Measurements from ENCODE around the gene GDI1. TPM values are rescaled to one million over a fixed set of nuclear protein-coding genes. Genes with fewer than 3 reads are reported as not detected.

Gene GDI1
- total and polyA plus RNA-seq, 9 of the 15 experiments (the other 6 are each of a cell fraction or from before 2014, with no cell fraction given): 0.97 to 82.6 (median 37.5) TPM

DNA sequence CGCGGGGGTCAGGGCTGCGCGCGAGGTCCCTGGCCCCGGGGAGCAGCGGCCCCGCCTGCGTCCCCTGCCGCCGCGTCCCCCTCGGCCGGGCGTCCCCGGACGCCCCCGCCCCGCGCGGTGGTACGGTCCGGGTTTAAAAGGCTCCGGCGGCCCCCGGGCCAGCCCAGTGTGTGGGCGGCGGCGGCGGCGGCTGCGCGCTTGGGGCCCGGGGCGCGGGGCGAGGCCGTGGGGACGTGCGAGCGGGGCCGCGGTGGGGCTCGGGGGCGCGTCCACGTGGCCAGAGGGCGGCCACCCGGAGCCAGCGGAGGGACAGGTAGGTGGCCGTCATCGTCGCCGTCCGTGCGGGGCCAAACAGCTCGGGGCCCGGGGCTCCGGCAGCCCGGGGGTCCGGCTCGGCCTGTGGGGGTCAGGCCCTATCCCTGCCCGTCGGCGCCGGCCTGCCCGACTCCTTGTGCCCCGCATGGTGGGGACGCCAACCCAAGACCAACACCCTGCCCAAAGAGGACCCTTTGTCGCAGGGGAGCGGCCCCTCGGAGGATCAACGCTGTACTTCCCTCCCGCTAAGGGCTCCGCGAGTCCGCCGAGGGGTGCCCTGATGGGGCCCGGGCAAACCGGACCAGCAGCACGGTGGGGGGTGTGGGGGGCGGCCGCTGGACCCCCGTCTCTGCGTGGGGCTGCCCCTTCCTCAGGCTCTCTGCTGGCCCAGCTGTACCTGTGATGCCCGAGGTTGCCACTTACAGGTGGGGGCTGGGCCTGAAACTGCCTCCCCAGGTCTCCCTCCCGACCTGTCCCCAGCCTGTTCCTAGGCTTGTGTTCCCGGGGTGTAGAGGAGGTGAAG, 21.4 kb downstream of the GDI1 start, which contains the start of gene PLXNA3 (continued):
- TF ChIP-seq PHF8 (IDR thresholded peaks at IDR 0.05; ENCODE audit: borderline replicate concordance, low read length): peak; percentile 69; the same call in 1 of the 2 replicates
- TF ChIP-seq, protein P1, sequence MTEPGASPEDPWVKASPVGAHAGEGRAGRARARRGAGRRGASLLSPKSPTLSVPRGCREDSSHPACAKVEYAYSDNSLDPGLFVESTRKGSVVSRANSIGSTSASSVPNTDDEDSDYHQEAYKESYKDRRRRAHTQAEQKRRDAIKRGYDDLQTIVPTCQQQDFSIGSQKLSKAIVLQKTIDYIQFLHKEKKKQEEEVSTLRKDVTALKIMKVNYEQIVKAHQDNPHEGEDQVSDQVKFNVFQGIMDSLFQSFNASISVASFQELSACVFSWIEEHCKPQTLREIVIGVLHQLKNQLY (CRISPR knock-in tag; conservative IDR thresholded peaks at IDR 0.05): no peak
- TF ChIP-seq PHB (CRISPR knock-in tag; IDR thresholded peaks at IDR 0.05): no peak
- TF ChIP-seq TCF7 (IDR thresholded peaks at IDR 0.05; ENCODE audit: borderline replicate concordance): no peak
- peak; percentile 79 for TF ChIP-seq RBFOX2 (IDR thresholded peaks at IDR 0.05; ENCODE audit: low read depth, low read length)
- TF ChIP-seq TCF3 (CRISPR knock-in tag; IDR thresholded peaks at IDR 0.05): no peak
- TF ChIP-seq POLR2G (IDR thresholded peaks at IDR 0.05; ENCODE audit: low read depth, low read length): peak; percentile 94
- TF ChIP-seq SETDB1 (IDR thresholded peaks at IDR 0.05; ENCODE audit: low read length): no peak
- TF ChIP-seq, protein P2, sequence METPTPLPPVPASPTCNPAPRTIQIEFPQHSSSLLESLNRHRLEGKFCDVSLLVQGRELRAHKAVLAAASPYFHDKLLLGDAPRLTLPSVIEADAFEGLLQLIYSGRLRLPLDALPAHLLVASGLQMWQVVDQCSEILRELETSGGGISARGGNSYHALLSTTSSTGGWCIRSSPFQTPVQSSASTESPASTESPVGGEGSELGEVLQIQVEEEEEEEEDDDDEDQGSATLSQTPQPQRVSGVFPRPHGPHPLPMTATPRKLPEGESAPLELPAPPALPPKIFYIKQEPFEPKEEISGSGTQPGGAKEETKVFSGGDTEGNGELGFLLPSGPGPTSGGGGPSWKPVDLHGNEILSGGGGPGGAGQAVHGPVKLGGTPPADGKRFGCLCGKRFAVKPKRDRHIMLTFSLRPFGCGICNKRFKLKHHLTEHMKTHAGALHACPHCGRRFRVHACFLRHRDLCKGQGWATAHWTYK (CRISPR knock-in tag; IDR thresholded peaks at IDR 0.05): no peak
- TF ChIP-seq, protein P3, sequence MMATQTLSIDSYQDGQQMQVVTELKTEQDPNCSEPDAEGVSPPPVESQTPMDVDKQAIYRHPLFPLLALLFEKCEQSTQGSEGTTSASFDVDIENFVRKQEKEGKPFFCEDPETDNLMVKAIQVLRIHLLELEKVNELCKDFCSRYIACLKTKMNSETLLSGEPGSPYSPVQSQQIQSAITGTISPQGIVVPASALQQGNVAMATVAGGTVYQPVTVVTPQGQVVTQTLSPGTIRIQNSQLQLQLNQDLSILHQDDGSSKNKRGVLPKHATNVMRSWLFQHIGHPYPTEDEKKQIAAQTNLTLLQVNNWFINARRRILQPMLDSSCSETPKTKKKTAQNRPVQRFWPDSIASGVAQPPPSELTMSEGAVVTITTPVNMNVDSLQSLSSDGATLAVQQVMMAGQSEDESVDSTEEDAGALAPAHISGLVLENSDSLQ (IDR thresholded peaks at IDR 0.05): no peak
- TF ChIP-seq, protein P4, sequence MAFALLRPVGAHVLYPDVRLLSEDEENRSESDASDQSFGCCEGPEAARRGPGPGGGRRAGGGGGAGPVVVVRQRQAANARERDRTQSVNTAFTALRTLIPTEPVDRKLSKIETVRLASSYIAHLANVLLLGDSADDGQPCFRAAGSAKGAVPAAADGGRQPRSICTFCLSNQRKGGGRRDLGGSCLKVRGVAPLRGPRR (CRISPR knock-in tag; IDR thresholded peaks at IDR 0.05): no peak
- TF ChIP-seq, protein P5, sequence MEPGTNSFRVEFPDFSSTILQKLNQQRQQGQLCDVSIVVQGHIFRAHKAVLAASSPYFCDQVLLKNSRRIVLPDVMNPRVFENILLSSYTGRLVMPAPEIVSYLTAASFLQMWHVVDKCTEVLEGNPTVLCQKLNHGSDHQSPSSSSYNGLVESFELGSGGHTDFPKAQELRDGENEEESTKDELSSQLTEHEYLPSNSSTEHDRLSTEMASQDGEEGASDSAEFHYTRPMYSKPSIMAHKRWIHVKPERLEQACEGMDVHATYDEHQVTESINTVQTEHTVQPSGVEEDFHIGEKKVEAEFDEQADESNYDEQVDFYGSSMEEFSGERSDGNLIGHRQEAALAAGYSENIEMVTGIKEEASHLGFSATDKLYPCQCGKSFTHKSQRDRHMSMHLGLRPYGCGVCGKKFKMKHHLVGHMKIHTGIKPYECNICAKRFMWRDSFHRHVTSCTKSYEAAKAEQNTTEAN (CRISPR knock-in tag; IDR thresholded peaks at IDR 0.05): no peak
- no peak for TF ChIP-seq ZNF253 (CRISPR knock-in tag; conservative IDR thresholded peaks at IDR 0.05)
- TF ChIP-seq, protein P6, sequence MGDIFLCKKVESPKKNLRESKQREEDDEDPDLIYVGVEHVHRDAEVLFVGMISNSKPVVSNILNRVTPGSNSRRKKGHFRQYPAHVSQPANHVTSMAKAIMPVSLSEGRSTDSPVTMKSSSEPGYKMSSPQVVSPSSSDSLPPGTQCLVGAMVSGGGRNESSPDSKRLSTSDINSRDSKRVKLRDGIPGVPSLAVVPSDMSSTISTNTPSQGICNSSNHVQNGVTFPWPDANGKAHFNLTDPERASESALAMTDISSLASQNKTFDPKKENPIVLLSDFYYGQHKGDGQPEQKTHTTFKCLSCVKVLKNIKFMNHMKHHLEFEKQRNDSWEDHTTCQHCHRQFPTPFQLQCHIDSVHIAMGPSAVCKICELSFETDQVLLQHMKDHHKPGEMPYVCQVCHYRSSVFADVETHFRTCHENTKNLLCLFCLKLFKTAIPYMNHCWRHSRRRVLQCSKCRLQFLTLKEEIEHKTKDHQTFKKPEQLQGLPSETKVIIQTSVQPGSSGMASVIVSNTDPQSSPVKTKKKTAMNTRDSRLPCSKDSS (IDR thresholded peaks at IDR 0.05; ENCODE audit: low read depth, partially characterized antibody): no peak
- no peak for TF ChIP-seq ZNF551 (CRISPR knock-in tag; IDR thresholded peaks at IDR 0.05)
- TF ChIP-seq ZNF583 (CRISPR knock-in tag; IDR thresholded peaks at IDR 0.05): no peak
- peak in 1 of 2 experiments; percentile 56; a peak in 1 of 4 replicates for TF ChIP-seq SIN3A (IDR thresholded peaks at IDR 0.05; ENCODE audit: borderline replicate concordance in 2 of 2, control insufficient read depth in 1 of 2, low read depth in 2 of 2, low read length in 2 of 2)
- TF ChIP-seq, protein P7, sequence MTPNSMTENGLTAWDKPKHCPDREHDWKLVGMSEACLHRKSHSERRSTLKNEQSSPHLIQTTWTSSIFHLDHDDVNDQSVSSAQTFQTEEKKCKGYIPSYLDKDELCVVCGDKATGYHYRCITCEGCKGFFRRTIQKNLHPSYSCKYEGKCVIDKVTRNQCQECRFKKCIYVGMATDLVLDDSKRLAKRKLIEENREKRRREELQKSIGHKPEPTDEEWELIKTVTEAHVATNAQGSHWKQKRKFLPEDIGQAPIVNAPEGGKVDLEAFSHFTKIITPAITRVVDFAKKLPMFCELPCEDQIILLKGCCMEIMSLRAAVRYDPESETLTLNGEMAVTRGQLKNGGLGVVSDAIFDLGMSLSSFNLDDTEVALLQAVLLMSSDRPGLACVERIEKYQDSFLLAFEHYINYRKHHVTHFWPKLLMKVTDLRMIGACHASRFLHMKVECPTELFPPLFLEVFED (CRISPR knock-in tag; conservative IDR thresholded peaks at IDR 0.05): no peak
- no peak for TF ChIP-seq U2AF2 (optimal IDR thresholded peaks at IDR 0.05; ENCODE audit: low read depth, low read length)
